GM23338 (cell line): ENCODE results near the gene ATG4C. TPM values are rescaled to one million over a fixed set of nuclear protein-coding genes. Genes with fewer than 3 reads are reported as not detected.
A peak's percentile ranks its signal among the peaks of the same experiment; 100 is the strongest.

Experiments
- ATAC-seq: fragments of 200-7000 bp; cut with Tn5 transposase; 3 replicates; pipeline ENCODE4 v1.9.1; 2020
- DNase-seq: peaks from one replicate; pipeline ENCODE4 v3.0.0-alpha.2; 2015; ENCODE audit warnings: low spot score
- H2AFZ ChIP-seq: fragments of 200-600 bp; sonication (generic); 2 replicates; pipeline ENCODE4 v1.8.0; 2016; ENCODE audit warnings: antibody characterized with exemption, mild to moderate bottlenecking, moderate library complexity
- H3F3A ChIP-seq: fragments of 200-600 bp; sonication (generic); replicated peaks from 2 replicates; pipeline ENCODE4 v1.8.0; 2017; ENCODE audit warnings: antibody characterized with exemption, mixed run types, low read depth
- H3K27ac ChIP-seq: fragments of 200-600 bp; sonication (generic); 2 replicates; pipeline ENCODE4 v1.6.1; 2016; ENCODE audit warnings: low read depth
- H3K27me3 ChIP-seq: fragments of 200-600 bp; sonication (generic); 2 replicates; pipeline ENCODE4 v1.8.0; 2016; ENCODE audit warnings: mild to moderate bottlenecking, mixed run types, moderate library complexity; ENCODE audit not compliant: insufficient read depth
- H3K36me3 ChIP-seq: fragments of 200-600 bp; sonication (generic); 2 replicates; pipeline ENCODE4 v1.8.0; 2016; ENCODE audit warnings: mild to moderate bottlenecking; ENCODE audit not compliant: insufficient read depth
- H3K4me1 ChIP-seq: fragments of 200-600 bp; sonication (generic); 2 replicates; pipeline ENCODE4 v1.8.0; 2016; ENCODE audit warnings: mild to moderate bottlenecking, moderate library complexity; ENCODE audit not compliant: insufficient read depth
- H3K4me2 ChIP-seq: fragments of 200-600 bp; sonication (generic); 2 replicates; pipeline ENCODE4 v1.7.1; 2017; ENCODE audit warnings: mixed run types
- H3K4me3 ChIP-seq: fragments of 200-600 bp; sonication (generic); 2 replicates; pipeline ENCODE4 v1.6.1; 2016; ENCODE audit warnings: mixed run types
- H3K79me2 ChIP-seq: fragments of 200-600 bp; sonication (generic); replicated peaks from 2 replicates; pipeline ENCODE4 v1.8.0; 2017; ENCODE audit warnings: mild to moderate bottlenecking; ENCODE audit not compliant: insufficient read depth
- H3K9me2 ChIP-seq: fragments of 200-600 bp; sonication (generic); 2 replicates; pipeline ENCODE4 v1.8.0; 2017; ENCODE audit not compliant: insufficient read depth
- H4K20me1 ChIP-seq: fragments of 200-600 bp; sonication (generic); replicated peaks from 2 replicates; pipeline ENCODE4 v1.8.0; 2017; ENCODE audit warnings: mild to moderate bottlenecking; ENCODE audit not compliant: insufficient read depth
- H3K27ac Mint-ChIP-seq: 2 replicates; pipeline ENCODE4 v1.8.0; 2020; ENCODE audit warnings: inconsistent platforms, mild to moderate bottlenecking, moderate library complexity, mixed read lengths
- H3K27me3 Mint-ChIP-seq: 3 replicates; pipeline ENCODE4 v1.8.0; 2022; ENCODE audit warnings: low read depth, mild to moderate bottlenecking, moderate library complexity, mixed read lengths, inconsistent platforms; ENCODE audit not compliant: insufficient read depth, poor library complexity
- H3K36me3 Mint-ChIP-seq: 3 replicates; pipeline ENCODE4 v1.8.0; 2021; ENCODE audit warnings: low read depth, mild to moderate bottlenecking, inconsistent platforms, moderate library complexity, mixed read lengths
- H3K4me1 Mint-ChIP-seq: 3 replicates; pipeline ENCODE4 v1.8.0; 2020; ENCODE audit warnings: mild to moderate bottlenecking, inconsistent platforms, mixed read lengths
- H3K4me3 Mint-ChIP-seq: 3 replicates; pipeline ENCODE4 v1.8.0; 2021; ENCODE audit warnings: moderate library complexity, mild to moderate bottlenecking, inconsistent platforms, mixed read lengths
- H3K9me3 Mint-ChIP-seq: 3 replicates; pipeline ENCODE4 v1.8.0; 2020; ENCODE audit warnings: moderate library complexity, mild to moderate bottlenecking, inconsistent platforms, mixed read lengths
- CREB1 ChIP-seq: fragments of 250-450 bp; sonication (Bioruptor Pico); IDR thresholded peaks from 2 replicates; pipeline ENCODE4 v1.5.0; 2020; ENCODE audit warnings: low read depth, mild to moderate bottlenecking, moderate library complexity
- EZH2 ChIP-seq: fragments of 200-600 bp; sonication (generic); IDR thresholded peaks from one replicate; pipeline ENCODE4 v1.8.0; 2017; ENCODE audit warnings: antibody characterized with exemption, mild to moderate bottlenecking, low read depth; ENCODE audit not compliant: unreplicated experiment
- JUNB ChIP-seq: IDR thresholded peaks from one replicate; pipeline ENCODE4 v1.6.1; 2016; ENCODE audit warnings: antibody characterized with exemption; ENCODE audit not compliant: unreplicated experiment
- NANOG ChIP-seq: IDR thresholded peaks from 2 replicates; pipeline ENCODE4 v1.6.1; 2016; ENCODE audit warnings: antibody characterized with exemption, borderline replicate concordance
- POLR2AphosphoS5 ChIP-seq: IDR thresholded peaks from 2 replicates; pipeline ENCODE4 v1.6.1; 2016; ENCODE audit warnings: antibody characterized with exemption, low read depth
- STAT1 ChIP-seq: IDR thresholded peaks from one replicate; pipeline ENCODE4 v1.6.1; 2016; ENCODE audit warnings: antibody characterized with exemption; ENCODE audit not compliant: unreplicated experiment
- ZNF331 ChIP-seq: fragments of 250-450 bp; sonication (Bioruptor Pico); IDR thresholded peaks from 2 replicates; pipeline ENCODE4 v1.5.0; 2020; ENCODE audit warnings: low read depth, mild to moderate bottlenecking, moderate library complexity
- long read RNA-seq: library from polyadenylated mRNA; unstranded; transcript quantifications from one replicate; pipeline ENCODE4 v2.0.0, GENCODE V29; 2020; ENCODE audit not compliant: unreplicated experiment
- polyA plus RNA-seq: library from polyadenylated mRNA; unstranded; fragments of >200 nt; fragmentation: Nextera tagmentation; extraction: Ambion mirVana; gene quantifications from 2 replicates; pipeline ENCODE4 v1.2.1, GENCODE V29; 2016
- total RNA-seq: library from RNA; depleted of rRNA; stranded (reverse); fragments of >200 nt; shearing (Covaris generic); gene quantifications from 2 replicates; pipeline ENCODE4 v1.2.3, GENCODE V29; 2014; rRNA removed
- TF ChIP-seq, protein P1 (sequence below), 2 experiments: fragments of 200-600 bp in 1 of 2; sonication (generic) in 1 of 2; conservative IDR thresholded peaks; 2 replicates each; pipeline versions ENCODE4 v1.5.1 to v1.6.1; 2016 to 2017; ENCODE audit warnings: antibody characterized with exemption in 2 of 2, low read depth in 2 of 2, mild to moderate bottlenecking in 2 of 2, moderate library complexity in 1 of 2
- TF ChIP-seq, protein P2 (sequence below): fragments of 250-450 bp; sonication (Bioruptor Pico); IDR thresholded peaks from 2 replicates; pipeline ENCODE4 v1.5.0; 2020; ENCODE audit warnings: mild to moderate bottlenecking, moderate library complexity
- TF ChIP-seq, protein P3 (sequence below): IDR thresholded peaks from one replicate; pipeline ENCODE4 v1.6.1; 2018; ENCODE audit warnings: antibody characterized with exemption; ENCODE audit not compliant: unreplicated experiment
- TF ChIP-seq, protein P4 (sequence below): IDR thresholded peaks from 2 replicates; pipeline ENCODE4 v1.6.1; 2016; ENCODE audit warnings: antibody characterized with exemption

The ATG4C gene, protein sequence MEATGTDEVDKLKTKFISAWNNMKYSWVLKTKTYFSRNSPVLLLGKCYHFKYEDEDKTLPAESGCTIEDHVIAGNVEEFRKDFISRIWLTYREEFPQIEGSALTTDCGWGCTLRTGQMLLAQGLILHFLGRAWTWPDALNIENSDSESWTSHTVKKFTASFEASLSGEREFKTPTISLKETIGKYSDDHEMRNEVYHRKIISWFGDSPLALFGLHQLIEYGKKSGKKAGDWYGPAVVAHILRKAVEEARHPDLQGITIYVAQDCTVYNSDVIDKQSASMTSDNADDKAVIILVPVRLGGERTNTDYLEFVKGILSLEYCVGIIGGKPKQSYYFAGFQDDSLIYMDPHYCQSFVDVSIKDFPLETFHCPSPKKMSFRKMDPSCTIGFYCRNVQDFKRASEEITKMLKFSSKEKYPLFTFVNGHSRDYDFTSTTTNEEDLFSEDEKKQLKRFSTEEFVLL
- total RNA-seq (15.7 and 22.1 TPM in 2 replicates), polyA plus RNA-seq (13.7 and 18.6 TPM in 2 replicates)
- long read RNA-seq, transcript ATG4C-203 (11 exons, 2,890 nt) = minor isoform, 7 of 25 reads
- long read RNA-seq, transcript ATG4C-201 (11 exons, 2,938 nt) = major isoform, 10 of 25 reads
- long read RNA-seq, partial matches to known transcripts = 3 of 25 reads
- long read RNA-seq, other reads (novel, unspliced or antisense) = 5 of 25 reads

DNA sequence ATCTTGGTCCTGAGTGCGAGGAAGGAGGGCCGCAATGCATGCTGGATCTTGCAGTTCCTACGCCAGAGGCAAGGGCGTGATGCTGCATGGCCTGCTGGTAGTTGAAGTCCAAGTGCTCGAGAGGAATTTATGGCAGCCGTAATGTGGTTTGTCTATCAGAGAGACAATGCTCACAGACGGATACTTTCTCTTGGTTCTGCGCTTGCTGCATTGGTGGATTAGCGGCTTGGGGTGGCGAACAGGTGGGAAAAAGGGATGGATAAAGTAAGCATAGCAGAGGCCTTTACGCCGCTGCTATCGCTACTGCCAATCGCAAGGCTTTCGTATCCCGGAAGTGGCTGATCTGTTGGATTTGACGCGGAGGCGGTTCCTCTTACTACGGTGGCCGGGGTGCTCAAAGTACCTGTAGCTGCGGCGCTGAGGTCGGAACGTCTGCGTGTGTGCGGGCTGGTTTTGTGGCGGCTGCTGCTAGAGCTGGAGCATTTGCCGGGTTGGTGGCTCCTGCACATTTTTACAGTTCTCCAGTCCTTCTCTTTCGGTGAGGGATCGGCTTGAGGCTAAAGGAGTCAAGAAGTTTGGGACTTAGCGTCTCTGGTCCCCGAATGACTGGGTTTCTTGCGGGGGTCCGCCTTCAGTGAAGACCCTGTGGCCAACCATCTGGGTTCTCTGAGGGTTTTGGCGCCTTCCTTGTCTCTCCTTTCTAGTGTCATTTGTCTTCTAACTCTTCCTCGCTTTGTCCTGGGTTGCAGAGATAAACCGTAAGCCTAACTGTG, at the start of gene ATG4C:
Gene ATG4C (plus strand): TSS at position 397 of the 773 bp plus-strand sequence. CDS start 19,655 bp downstream, outside the sequence.
- H3K27ac Mint-ChIP-seq = no peak within 1 kb of the TSS
- H3K79me2 ChIP-seq = peaks cover 44% of the 10 kb centered on the region
- TF ChIP-seq POLR2AphosphoS5 (peak; percentile 94), JUNB (no peak), ZNF331 (CRISPR knock-in tag) (no peak), EZH2 (no peak), CREB1 (CRISPR knock-in tag) (peak; percentile 84), STAT1 (no peak), NANOG (no peak)
- TF ChIP-seq, protein P1, sequence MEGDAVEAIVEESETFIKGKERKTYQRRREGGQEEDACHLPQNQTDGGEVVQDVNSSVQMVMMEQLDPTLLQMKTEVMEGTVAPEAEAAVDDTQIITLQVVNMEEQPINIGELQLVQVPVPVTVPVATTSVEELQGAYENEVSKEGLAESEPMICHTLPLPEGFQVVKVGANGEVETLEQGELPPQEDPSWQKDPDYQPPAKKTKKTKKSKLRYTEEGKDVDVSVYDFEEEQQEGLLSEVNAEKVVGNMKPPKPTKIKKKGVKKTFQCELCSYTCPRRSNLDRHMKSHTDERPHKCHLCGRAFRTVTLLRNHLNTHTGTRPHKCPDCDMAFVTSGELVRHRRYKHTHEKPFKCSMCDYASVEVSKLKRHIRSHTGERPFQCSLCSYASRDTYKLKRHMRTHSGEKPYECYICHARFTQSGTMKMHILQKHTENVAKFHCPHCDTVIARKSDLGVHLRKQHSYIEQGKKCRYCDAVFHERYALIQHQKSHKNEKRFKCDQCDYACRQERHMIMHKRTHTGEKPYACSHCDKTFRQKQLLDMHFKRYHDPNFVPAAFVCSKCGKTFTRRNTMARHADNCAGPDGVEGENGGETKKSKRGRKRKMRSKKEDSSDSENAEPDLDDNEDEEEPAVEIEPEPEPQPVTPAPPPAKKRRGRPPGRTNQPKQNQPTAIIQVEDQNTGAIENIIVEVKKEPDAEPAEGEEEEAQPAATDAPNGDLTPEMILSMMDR (conservative IDR thresholded peaks at IDR 0.05; ENCODE audit: low read depth in 2 of 2) = no peak
- TF ChIP-seq, protein P2, sequence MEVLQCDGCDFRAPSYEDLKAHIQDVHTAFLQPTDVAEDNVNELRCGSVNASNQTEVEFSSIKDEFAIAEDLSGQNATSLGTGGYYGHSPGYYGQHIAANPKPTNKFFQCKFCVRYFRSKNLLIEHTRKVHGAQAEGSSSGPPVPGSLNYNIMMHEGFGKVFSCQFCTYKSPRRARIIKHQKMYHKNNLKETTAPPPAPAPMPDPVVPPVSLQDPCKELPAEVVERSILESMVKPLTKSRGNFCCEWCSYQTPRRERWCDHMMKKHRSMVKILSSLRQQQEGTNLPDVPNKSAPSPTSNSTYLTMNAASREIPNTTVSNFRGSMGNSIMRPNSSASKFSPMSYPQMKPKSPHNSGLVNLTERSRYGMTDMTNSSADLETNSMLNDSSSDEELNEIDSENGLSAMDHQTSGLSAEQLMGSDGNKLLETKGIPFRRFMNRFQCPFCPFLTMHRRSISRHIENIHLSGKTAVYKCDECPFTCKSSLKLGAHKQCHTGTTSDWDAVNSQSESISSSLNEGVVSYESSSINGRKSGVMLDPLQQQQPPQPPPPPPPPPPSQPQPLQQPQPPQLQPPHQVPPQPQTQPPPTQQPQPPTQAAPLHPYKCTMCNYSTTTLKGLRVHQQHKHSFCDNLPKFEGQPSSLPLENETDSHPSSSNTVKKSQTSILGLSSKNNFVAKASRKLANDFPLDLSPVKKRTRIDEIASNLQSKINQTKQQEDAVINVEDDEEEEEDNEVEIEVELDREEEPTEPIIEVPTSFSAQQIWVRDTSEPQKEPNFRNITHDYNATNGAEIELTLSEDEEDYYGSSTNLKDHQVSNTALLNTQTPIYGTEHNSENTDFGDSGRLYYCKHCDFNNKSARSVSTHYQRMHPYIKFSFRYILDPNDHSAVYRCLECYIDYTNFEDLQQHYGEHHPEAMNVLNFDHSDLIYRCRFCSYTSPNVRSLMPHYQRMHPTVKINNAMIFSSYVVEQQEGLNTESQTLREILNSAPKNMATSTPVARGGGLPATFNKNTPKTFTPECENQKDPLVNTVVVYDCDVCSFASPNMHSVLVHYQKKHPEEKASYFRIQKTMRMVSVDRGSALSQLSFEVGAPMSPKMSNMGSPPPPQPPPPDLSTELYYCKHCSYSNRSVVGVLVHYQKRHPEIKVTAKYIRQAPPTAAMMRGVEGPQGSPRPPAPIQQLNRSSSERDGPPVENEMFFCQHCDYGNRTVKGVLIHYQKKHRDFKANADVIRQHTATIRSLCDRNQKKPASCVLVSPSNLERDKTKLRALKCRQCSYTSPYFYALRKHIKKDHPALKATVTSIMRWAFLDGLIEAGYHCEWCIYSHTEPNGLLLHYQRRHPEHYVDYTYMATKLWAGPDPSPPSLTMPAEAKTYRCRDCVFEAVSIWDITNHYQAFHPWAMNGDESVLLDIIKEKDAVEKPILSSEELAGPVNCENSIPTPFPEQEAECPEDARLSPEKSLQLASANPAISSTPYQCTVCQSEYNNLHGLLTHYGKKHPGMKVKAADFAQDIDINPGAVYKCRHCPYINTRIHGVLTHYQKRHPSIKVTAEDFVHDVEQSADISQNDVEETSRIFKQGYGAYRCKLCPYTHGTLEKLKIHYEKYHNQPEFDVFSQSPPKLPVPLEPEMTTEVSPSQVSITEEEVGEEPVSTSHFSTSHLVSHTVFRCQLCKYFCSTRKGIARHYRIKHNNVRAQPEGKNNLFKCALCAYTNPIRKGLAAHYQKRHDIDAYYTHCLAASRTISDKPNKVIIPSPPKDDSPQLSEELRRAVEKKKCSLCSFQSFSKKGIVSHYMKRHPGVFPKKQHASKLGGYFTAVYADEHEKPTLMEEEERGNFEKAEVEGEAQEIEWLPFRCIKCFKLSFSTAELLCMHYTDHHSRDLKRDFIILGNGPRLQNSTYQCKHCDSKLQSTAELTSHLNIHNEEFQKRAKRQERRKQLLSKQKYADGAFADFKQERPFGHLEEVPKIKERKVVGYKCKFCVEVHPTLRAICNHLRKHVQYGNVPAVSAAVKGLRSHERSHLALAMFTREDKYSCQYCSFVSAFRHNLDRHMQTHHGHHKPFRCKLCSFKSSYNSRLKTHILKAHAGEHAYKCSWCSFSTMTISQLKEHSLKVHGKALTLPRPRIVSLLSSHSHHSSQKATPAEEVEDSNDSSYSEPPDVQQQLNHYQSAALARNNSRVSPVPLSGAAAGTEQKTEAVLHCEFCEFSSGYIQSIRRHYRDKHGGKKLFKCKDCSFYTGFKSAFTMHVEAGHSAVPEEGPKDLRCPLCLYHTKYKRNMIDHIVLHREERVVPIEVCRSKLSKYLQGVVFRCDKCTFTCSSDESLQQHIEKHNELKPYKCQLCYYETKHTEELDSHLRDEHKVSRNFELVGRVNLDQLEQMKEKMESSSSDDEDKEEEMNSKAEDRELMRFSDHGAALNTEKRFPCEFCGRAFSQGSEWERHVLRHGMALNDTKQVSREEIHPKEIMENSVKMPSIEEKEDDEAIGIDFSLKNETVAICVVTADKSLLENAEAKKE (CRISPR knock-in tag) = no peak
- TF ChIP-seq, protein P3, sequence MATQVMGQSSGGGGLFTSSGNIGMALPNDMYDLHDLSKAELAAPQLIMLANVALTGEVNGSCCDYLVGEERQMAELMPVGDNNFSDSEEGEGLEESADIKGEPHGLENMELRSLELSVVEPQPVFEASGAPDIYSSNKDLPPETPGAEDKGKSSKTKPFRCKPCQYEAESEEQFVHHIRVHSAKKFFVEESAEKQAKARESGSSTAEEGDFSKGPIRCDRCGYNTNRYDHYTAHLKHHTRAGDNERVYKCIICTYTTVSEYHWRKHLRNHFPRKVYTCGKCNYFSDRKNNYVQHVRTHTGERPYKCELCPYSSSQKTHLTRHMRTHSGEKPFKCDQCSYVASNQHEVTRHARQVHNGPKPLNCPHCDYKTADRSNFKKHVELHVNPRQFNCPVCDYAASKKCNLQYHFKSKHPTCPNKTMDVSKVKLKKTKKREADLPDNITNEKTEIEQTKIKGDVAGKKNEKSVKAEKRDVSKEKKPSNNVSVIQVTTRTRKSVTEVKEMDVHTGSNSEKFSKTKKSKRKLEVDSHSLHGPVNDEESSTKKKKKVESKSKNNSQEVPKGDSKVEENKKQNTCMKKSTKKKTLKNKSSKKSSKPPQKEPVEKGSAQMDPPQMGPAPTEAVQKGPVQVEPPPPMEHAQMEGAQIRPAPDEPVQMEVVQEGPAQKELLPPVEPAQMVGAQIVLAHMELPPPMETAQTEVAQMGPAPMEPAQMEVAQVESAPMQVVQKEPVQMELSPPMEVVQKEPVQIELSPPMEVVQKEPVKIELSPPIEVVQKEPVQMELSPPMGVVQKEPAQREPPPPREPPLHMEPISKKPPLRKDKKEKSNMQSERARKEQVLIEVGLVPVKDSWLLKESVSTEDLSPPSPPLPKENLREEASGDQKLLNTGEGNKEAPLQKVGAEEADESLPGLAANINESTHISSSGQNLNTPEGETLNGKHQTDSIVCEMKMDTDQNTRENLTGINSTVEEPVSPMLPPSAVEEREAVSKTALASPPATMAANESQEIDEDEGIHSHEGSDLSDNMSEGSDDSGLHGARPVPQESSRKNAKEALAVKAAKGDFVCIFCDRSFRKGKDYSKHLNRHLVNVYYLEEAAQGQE = no peak
- TF ChIP-seq, protein P4, sequence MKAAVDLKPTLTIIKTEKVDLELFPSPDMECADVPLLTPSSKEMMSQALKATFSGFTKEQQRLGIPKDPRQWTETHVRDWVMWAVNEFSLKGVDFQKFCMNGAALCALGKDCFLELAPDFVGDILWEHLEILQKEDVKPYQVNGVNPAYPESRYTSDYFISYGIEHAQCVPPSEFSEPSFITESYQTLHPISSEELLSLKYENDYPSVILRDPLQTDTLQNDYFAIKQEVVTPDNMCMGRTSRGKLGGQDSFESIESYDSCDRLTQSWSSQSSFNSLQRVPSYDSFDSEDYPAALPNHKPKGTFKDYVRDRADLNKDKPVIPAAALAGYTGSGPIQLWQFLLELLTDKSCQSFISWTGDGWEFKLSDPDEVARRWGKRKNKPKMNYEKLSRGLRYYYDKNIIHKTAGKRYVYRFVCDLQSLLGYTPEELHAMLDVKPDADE = peak; percentile 95

More for the DNA sequence above, at the start of gene ATG4C:
- H3K4me2 ChIP-seq = peak within 1 kb of the TSS; percentile 88
- no peak within 1 kb of the TSS for H3K4me3 Mint-ChIP-seq
- peaks cover 2% of the 10 kb centered on the region for H3K27me3 Mint-ChIP-seq
- no peaks in the 10 kb centered on the region for H3K9me2 ChIP-seq
- H3K36me3 ChIP-seq = no peaks in the 10 kb centered on the region
- no peak within 1 kb of the TSS for H3K27ac ChIP-seq
- H3K36me3 Mint-ChIP-seq = no peaks in the 10 kb centered on the region
- ATAC-seq (peak; percentile 98), DNase-seq (peak; percentile 99)
- no peaks in the 10 kb centered on the region for H3K27me3 ChIP-seq
- no peaks in the 10 kb centered on the region for H4K20me1 ChIP-seq
- peak within 1 kb of the TSS; percentile 56 for H2AFZ ChIP-seq
- H3K4me1 Mint-ChIP-seq = peaks cover 4% of the 10 kb centered on the region
- H3K4me1 ChIP-seq = no peaks in the 10 kb centered on the region; the same call in 1 of the 2 replicates
- no peaks in the 10 kb centered on the region for H3K9me3 Mint-ChIP-seq
- peak within 1 kb of the TSS; percentile 60 for H3K4me3 ChIP-seq
- no peaks in the 10 kb centered on the region for H3F3A ChIP-seq
